ENCODE data around the gene FAM20A.
"Not testable (repeated sequence)": the region's sequence is repeated elsewhere in the genome, so short reads cannot be mapped to it uniquely, and the experiment has no call there.

FAM20A gene

GRCh38 chr17:68587847-68588246 lies 13.3 kb downstream of the FAM20A start:
- no peak for DNase-seq

- DNase-seq, result no peak
Measured at GRCh38 chr17:68587026-68587425, 14.1 kb downstream of the FAM20A start.

- DNase-seq, result no peak
Measured at GRCh38 chr17:68585643-68586042, 15.5 kb downstream of the FAM20A start.

- no peak for DNase-seq
Measured at GRCh38 chr17:68584581-68585303, 16.4 kb downstream of the FAM20A start.

GRCh38 chr17:68582867-68583266 lies 18.3 kb downstream of the FAM20A start:
- not testable (repeated sequence) for DNase-seq

GRCh38 chr17:68581863-68582645 lies 19.1 kb downstream of the FAM20A start:
- DNase-seq, result no peak

GRCh38 chr17:68580236-68580770 lies 20.9 kb downstream of the FAM20A start:
- DNase-seq, result no peak

GRCh38 chr17:68579194-68579927 lies 21.8 kb downstream of the FAM20A start:
- DNase-seq, result no peak

- DNase-seq, result no peak
Measured at GRCh38 chr17:68578236-68578635, 22.9 kb downstream of the FAM20A start.

GRCh38 chr17:68577497-68577821 lies 23.7 kb downstream of the FAM20A start:
- DNase-seq, result no peak

GRCh38 chr17:68576811-68577496 lies 24.2 kb downstream of the FAM20A start:
- no peak for DNase-seq

- no peak for DNase-seq
Measured at GRCh38 chr17:68576137-68576536, 25.0 kb downstream of the FAM20A start.

GRCh38 chr17:68573338-68573737 lies 27.8 kb downstream of the FAM20A start:
- no peak for DNase-seq

GRCh38 chr17:68572138-68572842 lies 28.9 kb downstream of the FAM20A start:
- DNase-seq, result no peak

- DNase-seq, result no peak
Measured at GRCh38 chr17:68570526-68570925, 30.6 kb downstream of the FAM20A start.

GRCh38 chr17:68569346-68569745 lies 31.8 kb downstream of the FAM20A start:
- no peak for DNase-seq

GRCh38 chr17:68568581-68568980 lies 32.6 kb downstream of the FAM20A start:
- no peak for DNase-seq

- DNase-seq, result no peak
Measured at GRCh38 chr17:68567581-68567980, 33.6 kb downstream of the FAM20A start.

GRCh38 chr17:68567035-68567434 lies 34.1 kb downstream of the FAM20A start:
- no peak for DNase-seq

- no peak for DNase-seq
Measured at GRCh38 chr17:68566442-68566738, 34.8 kb downstream of the FAM20A start.

GRCh38 chr17:68565661-68566441 lies 35.3 kb downstream of the FAM20A start:
- no peak for DNase-seq

Measured in activated CD8-positive, alpha-beta memory T cell treated with anti-CD3 and anti-CD28 coated beads, Interleukin-2, amount 50 U/mL, for 48 hours (primary cell).